Effector memory CD4-positive, alpha-beta T cell (primary cell): Measurements from ENCODE around the gene ILDR1.

Source experiments
- DNase-seq, 3 donors: peaks; one replicate each; pipeline ENCODE4 v3.0.0-alpha.2; 2020
- H3K27ac ChIP-seq: 2 replicates; pipeline ENCODE4 v1.7.0; 2013; ENCODE audit warnings: mild to moderate bottlenecking, low read length, moderate library complexity; ENCODE audit not compliant: insufficient read depth, poor library complexity, severe bottlenecking
- H3K27me3 ChIP-seq: replicated peaks from 2 replicates; pipeline ENCODE4 v1.7.0; 2013; ENCODE audit warnings: mild to moderate bottlenecking, low read length; ENCODE audit not compliant: insufficient read depth, control insufficient read depth, poor library complexity, severe bottlenecking
- H3K36me3 ChIP-seq: 2 replicates; pipeline ENCODE4 v1.7.0; 2013; ENCODE audit warnings: mild to moderate bottlenecking, low read length, moderate library complexity; ENCODE audit not compliant: control insufficient read depth, insufficient read depth
- H3K4me1 ChIP-seq: 2 replicates; pipeline ENCODE4 v1.7.0; 2013; ENCODE audit warnings: low read length, mild to moderate bottlenecking; ENCODE audit not compliant: control insufficient read depth, insufficient read depth, poor library complexity, severe bottlenecking
- H3K4me3 ChIP-seq: 2 replicates; pipeline ENCODE4 v1.7.0; 2013; ENCODE audit warnings: low read length, low read depth, mild to moderate bottlenecking; ENCODE audit not compliant: insufficient read depth, poor library complexity, severe bottlenecking
- H3K9me3 ChIP-seq: 2 replicates; pipeline ENCODE4 v1.7.0; 2013; ENCODE audit warnings: mild to moderate bottlenecking, low read length, moderate library complexity; ENCODE audit not compliant: control insufficient read depth
- total RNA-seq, 3 donors: gene quantifications; one replicate each; lab custom pipeline; 2026; lab: John Stamatoyannopoulos, UW

The ILDR1 gene
- 0 reads per million in 3 donors for total RNA-seq

DNA sequence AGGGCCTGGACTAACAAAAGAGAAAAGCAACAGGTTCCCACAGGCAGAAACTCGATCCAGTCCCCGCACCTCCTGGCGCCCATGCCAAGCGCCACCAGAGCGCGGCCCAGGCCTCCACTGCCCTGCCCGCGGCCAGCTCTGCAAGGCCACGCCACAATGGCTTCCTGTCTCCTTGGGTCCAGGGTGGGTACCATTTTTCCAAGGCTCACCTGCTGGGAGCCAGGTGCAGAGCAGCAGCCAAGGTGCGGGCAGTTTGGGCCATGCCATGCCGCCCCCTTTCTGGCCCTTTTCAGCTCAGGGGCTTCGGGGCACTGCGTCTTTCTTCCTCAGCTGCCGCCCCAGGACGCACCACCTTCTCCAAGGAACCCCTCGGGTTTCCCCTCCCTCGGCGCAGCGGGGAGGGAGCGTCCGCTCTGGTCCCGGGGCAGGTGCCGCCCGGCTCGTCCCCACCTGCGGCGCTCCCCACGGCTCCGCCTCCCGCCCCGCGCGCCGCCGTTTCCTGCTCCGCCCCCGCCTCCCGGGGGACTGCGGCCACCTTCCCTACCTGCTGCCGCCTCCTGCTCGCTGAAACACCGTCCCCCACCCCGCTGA, at the start of gene ILDR1:
TSS of gene ILDR1 (minus strand) at position 437 of the 591 bp plus-strand sequence. CDS start at position 267, 170 bp downstream.
- no peak for DNase-seq
- H3K27me3 ChIP-seq: peaks cover 5% of the 10 kb centered on the region
- no peak within 1 kb of the TSS for H3K4me3 ChIP-seq
- H3K27ac ChIP-seq: no peak within 1 kb of the TSS
- H3K9me3 ChIP-seq: no peaks in the 10 kb centered on the region
- H3K36me3 ChIP-seq: no peaks in the 10 kb centered on the region
- H3K4me1 ChIP-seq: no peaks in the 10 kb centered on the region

DNA sequence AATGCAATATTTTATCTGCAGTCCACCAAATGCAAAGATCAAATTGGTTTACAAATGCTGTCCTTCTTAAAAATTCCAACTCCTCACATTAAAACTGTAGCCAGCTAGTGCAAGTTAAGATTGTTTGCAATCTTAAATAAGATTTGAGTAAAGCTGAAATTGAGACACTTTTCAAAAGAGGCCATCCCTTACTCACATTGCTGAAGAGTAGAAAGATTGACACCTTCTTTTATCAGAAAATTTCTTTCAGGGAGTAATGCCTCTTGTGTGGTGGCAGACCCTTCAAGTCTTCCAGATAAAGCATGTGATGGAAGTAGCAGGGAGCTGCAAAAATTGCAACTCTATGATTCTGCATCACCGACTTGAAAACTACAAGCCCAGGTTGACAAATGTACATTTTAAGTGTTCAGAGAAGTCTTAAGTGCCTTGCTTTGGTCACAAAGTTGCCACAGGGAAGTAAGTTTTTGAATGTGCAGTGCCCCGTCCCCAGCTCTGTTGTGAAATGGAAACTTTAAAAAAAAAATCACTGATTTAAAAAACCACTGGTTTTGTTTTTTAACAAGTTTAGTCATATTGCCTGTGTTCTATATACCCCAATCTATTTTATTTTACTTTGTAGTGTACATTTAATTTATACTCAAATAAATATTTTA, 45.7 kb upstream of the ILDR1 start:
- Histone ChIP-seq H3K36me3 (no peaks in the 10 kb centered on the region), H3K27me3 (no peaks in the 10 kb centered on the region), H3K4me3 (no peak overlapping the region), H3K27ac (no peak overlapping the region), H3K9me3 (no peaks in the 10 kb centered on the region), H3K4me1 (no peaks in the 10 kb centered on the region)
- DNase-seq: no peak

DNA sequence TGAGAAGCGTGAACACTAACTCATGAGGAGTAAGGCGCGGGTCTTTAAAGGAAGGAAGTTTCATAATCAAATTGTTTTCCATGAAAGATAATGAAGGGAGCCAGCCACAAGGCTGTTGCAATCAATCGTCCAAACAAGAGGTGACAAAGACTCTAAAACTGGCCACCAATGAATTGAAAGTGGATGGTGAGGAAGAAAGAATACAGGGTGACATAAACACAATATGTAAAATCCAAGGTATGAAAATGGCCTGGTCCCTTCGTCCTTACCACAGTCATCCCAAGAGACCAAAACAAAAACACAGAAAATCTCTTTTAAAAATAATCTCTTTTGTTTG, 45.1 kb upstream of the ILDR1 start:
- DNase-seq: no peak
- Histone ChIP-seq H3K36me3 (no peaks in the 10 kb centered on the region), H3K4me3 (no peak overlapping the region), H3K4me1 (no peaks in the 10 kb centered on the region), H3K27me3 (no peaks in the 10 kb centered on the region), H3K27ac (no peak overlapping the region), H3K9me3 (no peaks in the 10 kb centered on the region)

DNA sequence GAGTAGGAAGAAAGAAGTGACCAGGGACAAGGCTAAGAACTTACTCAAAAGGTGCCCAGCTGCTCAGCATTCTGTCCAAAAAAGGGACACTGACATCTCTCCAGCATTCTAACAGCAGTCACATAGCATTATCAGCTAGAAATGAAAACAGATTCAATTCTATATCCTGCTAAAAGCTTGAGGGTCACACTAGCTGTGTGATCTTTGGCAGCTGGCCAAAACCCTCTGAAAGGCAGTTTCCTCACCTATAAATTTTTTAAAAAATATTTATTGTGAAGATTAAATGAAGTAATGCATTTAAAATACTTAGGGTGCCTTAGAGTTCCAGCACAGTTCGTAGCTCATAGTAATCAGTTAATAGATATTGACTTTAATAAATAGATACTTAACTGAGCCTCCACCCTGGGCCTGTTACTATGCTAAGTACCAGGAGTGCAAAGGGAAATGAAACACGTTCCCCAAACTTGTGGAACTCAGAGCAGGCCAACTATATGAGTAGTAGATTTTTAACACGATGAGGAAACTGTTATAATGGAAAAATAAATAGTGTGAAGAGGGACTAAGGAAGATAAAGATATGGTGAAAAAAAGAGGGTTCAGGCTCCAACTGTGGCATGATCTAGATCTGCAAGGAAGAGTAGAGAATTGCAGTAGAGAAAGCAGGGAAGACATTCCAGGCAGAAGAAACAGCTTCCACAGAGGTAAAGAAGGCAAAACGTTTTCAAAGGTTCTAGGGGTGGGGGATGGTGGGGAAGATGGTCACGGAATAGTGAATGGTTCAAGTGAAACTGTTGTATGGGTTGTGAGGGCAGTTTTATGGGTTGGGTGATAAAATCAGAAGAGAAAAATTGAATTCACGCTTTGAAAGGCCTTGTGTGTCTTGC, 44.5 kb upstream of the ILDR1 start:
- no peaks in the 10 kb centered on the region for H3K36me3 ChIP-seq
- H3K27me3 ChIP-seq: no peaks in the 10 kb centered on the region
- no peak overlapping the region for H3K4me3 ChIP-seq
- H3K4me1 ChIP-seq: no peaks in the 10 kb centered on the region
- H3K27ac ChIP-seq: no peak overlapping the region
- DNase-seq: no peak
- H3K9me3 ChIP-seq: no peaks in the 10 kb centered on the region

DNA sequence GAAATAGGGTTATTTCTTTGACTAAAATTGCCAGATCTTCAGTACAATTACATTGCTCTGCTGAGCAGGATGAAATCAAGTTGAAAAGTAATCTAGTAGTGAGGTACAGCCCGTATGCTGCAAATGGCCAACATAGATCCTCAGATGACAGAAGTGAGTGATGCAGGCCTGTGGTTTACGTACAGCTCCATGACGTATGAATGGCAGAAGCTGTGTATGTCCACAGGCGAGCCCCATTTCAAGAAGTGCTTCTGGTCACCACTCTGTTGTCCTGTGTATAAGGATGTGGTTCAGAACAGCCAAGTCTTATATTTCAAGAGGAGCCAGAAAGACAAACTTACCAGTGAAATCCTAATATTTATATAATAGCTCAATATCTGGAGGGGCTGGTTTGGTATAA, 42.3 kb upstream of the ILDR1 start:
- Histone ChIP-seq H3K4me3 (no peak overlapping the region), H3K36me3 (no peaks in the 10 kb centered on the region), H3K4me1 (no peaks in the 10 kb centered on the region), H3K27me3 (no peaks in the 10 kb centered on the region), H3K27ac (no peak overlapping the region), H3K9me3 (no peaks in the 10 kb centered on the region)
- no peak for DNase-seq

DNA sequence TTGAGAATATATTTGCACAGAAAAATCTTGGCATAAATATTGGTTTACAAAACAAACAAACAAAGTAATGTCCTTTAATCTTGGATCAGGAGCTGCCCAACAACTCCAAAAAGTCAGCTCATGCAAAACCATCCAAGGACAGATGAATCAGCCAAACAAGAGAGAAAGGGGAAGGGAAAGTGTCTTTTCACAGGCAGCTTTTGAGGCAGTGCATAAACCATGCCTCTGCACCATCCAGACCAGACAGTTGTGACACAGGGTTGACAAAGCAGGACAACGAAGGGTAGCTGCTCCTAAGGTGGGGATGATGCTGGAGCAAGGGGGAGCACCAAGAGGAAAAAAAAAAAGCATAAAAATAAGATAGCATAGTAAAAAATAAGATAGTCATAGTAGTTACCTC, 41.9 kb upstream of the ILDR1 start:
- H3K27me3 ChIP-seq: no peaks in the 10 kb centered on the region
- no peak for DNase-seq
- no peaks in the 10 kb centered on the region for H3K36me3 ChIP-seq
- no peak overlapping the region for H3K4me3 ChIP-seq
- H3K9me3 ChIP-seq: no peaks in the 10 kb centered on the region
- no peak overlapping the region for H3K27ac ChIP-seq
- H3K4me1 ChIP-seq: no peaks in the 10 kb centered on the region

DNA sequence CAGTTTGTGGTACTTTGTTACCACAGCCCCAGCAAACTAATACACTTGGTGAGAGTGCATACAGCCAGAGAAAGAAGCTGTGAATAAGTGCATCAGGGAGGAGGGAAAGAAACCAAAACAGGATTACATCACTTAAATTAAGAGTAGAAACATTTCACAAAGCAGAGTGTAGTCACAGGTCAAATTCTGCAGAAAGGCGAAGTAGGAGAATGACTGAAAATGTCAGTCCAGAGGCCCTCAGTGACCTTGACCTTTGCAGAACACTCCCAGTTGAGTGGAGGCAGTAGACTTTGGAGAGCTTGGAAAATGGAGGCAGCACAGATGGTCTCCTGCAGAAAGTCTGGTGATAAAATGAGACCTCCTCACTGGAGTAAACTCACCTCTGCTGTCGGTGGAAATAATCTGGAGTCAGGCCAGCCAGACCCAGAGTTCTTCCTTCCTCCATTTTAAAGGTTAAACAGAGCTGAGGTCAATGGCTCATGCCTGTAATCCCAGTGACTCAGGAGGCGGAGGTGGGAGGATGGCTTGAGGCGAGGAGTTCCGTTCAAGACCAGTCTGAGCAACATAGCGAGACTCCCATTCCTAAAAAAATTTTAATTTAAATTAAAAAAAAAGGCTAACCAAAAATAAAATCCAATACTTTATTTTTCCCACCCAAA, 38.1 kb upstream of the ILDR1 start:
- H3K4me1 ChIP-seq: no peaks in the 10 kb centered on the region
- H3K36me3 ChIP-seq: no peaks in the 10 kb centered on the region
- no peak overlapping the region for H3K4me3 ChIP-seq
- H3K9me3 ChIP-seq: no peaks in the 10 kb centered on the region
- DNase-seq: no peak
- H3K27me3 ChIP-seq: no peaks in the 10 kb centered on the region
- H3K27ac ChIP-seq: no peak overlapping the region

DNA sequence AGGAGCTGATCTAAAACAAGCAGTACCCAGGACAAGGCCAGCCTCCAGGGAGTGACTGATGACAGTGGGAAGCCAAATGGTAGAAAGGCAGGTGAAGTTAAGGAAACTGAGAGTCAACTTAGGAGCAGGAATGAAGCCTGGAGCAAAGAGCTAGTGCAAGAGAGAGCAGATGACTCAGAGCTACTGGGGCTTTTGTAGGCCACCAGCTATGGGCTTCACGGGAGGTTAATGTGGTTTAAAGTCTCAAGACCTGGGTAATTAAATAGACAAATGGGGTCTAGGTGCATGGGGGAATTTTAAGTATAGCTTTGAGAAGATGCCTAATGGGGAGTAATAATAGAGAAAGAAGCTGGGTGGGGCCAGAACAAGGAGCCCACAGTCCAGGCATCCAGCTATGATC, 36.2 kb upstream of the ILDR1 start:
- no peaks in the 10 kb centered on the region for H3K9me3 ChIP-seq
- no peaks in the 10 kb centered on the region for H3K36me3 ChIP-seq
- H3K27ac ChIP-seq: no peak overlapping the region
- no peak overlapping the region for H3K4me3 ChIP-seq
- H3K27me3 ChIP-seq: no peaks in the 10 kb centered on the region
- no peak for DNase-seq
- no peaks in the 10 kb centered on the region for H3K4me1 ChIP-seq

DNA sequence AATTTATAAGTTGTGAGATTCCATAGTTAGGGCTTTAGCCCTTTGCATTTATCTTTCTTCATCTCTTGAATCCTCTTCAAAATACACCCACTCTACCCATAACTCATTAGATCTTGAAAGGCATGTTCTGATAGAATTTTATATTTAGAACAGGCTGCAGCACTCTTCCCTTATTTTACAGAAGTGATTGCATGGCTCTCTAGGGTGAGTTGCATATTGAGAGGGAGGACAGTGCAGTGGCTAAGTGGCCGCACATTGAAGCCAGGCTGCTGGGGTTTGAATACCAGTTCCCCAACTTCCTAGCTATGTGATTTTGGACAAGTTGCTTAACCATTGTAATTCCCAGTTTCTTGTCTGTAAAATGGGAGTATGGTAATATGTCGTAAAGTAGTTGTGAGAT, 35.6 kb upstream of the ILDR1 start:
- no peaks in the 10 kb centered on the region for H3K9me3 ChIP-seq
- no peak overlapping the region for H3K4me3 ChIP-seq
- no peaks in the 10 kb centered on the region for H3K4me1 ChIP-seq
- H3K36me3 ChIP-seq: no peaks in the 10 kb centered on the region
- H3K27me3 ChIP-seq: no peaks in the 10 kb centered on the region
- H3K27ac ChIP-seq: no peak overlapping the region
- no peak for DNase-seq

DNA sequence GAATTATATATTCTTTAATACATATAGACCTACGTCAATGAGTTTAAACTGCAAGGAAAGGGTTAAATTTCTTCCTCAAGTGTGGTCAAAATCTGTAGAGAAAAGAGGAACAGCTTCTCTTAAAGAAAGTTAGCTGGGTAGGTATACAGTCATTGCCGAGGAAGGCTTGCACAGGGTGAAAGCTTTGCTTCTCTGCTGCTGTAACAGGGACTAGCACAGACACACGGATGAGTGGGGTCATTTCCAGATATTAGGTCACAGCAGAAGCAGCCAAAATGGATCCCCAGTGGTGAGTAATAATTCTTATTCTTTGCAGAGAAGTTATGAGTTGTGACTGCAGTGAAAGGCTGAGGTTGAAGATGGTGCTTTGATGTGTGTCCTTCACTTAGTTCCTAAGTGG, 33.2 kb upstream of the ILDR1 start, which contains the start of gene CD86:
TSS of gene CD86 (plus strand) at position 148 of the 400 bp plus-strand sequence. CDS start at position 276, 128 bp downstream.
- no peaks in the 10 kb centered on the region for H3K36me3 ChIP-seq
- H3K4me3 ChIP-seq: no peak within 1 kb of the TSS
- DNase-seq: no peak
- no peaks in the 10 kb centered on the region for H3K27me3 ChIP-seq
- no peaks in the 10 kb centered on the region for H3K9me3 ChIP-seq
- no peak within 1 kb of the TSS for H3K27ac ChIP-seq
- no peaks in the 10 kb centered on the region for H3K4me1 ChIP-seq
